WTC11 (cell line): ENCODE measurements around the gene TEX36. TPM values are rescaled to one million over a fixed set of nuclear protein-coding genes. Genes with fewer than 3 reads are reported as not detected.

Experiments used
- ATAC-seq: fragments of 200-7000 bp; cut with Tn5 transposase; 2 replicates; pipeline ENCODE4 v1.10.0; 2021; ENCODE audit warnings: mild to moderate bottlenecking, moderate library complexity
- CTCF ChIA-PET: fragments of 300-600 bp; sonication (Branson Sonifier 250); formaldehyde crosslinking; loops from one replicate; lab custom pipeline; 2021; ENCODE audit warnings: antibody characterized with exemption; lab: Charles Lee
- POLR2A ChIA-PET: fragments of 350-600 bp; sonication (Branson Sonifier 250); formaldehyde crosslinking; loops from one replicate; lab custom pipeline; 2021; ENCODE audit warnings: antibody characterized with exemption; lab: Charles Lee
- DNase-seq: peaks from one replicate; pipeline ENCODE4 v3.0.0; 2021; ENCODE audit warnings: low spot score
- H3K27ac Mint-ChIP-seq: 2 replicates; pipeline ENCODE4 v1.8.0; 2021; ENCODE audit warnings: mixed read lengths
- H3K27me3 Mint-ChIP-seq: 2 replicates; pipeline ENCODE4 v1.8.0; 2021; ENCODE audit warnings: low read depth, mild to moderate bottlenecking, moderate library complexity, mixed read lengths
- H3K36me3 Mint-ChIP-seq: 2 replicates; pipeline ENCODE4 v1.8.0; 2021; ENCODE audit warnings: mixed read lengths
- H3K4me1 Mint-ChIP-seq: 2 replicates; pipeline ENCODE4 v1.8.0; 2022; ENCODE audit warnings: mixed read lengths
- H3K4me3 Mint-ChIP-seq: 2 replicates; pipeline ENCODE4 v1.8.0; 2021; ENCODE audit warnings: mild to moderate bottlenecking, moderate library complexity, mixed read lengths
- H3K9me3 Mint-ChIP-seq: 2 replicates; pipeline ENCODE4 v1.8.0; 2021; ENCODE audit warnings: mixed read lengths
- CBFB ChIP-seq: sonication (generic); formaldehyde crosslinking; IDR thresholded peaks from 2 replicates; pipeline ENCODE4 v1.8.1; 2022; ENCODE audit warnings: mild to moderate bottlenecking, low read depth, missing genetic modification reagents
- ESRRA ChIP-seq: sonication (generic); formaldehyde crosslinking; IDR thresholded peaks from 2 replicates; pipeline ENCODE4 v1.8.1; 2022; ENCODE audit warnings: mild to moderate bottlenecking, missing genetic modification reagents, borderline replicate concordance
- GABPB1 ChIP-seq: sonication (generic); formaldehyde crosslinking; IDR thresholded peaks from 2 replicates; pipeline ENCODE4 v1.8.1; 2023; ENCODE audit warnings: mild to moderate bottlenecking, missing genetic modification reagents
- GTF2I ChIP-seq: fragments of 250-450 bp; sonication (Bioruptor Pico); conservative IDR thresholded peaks from 2 replicates; pipeline ENCODE4 v1.4.0; 2021; ENCODE audit warnings: mild to moderate bottlenecking
- HMGA2 ChIP-seq: fragments of 250-450 bp; sonication (Bioruptor Pico); IDR thresholded peaks from 2 replicates; pipeline ENCODE4 v1.4.0; 2021; ENCODE audit warnings: mild to moderate bottlenecking, moderate library complexity
- JUN ChIP-seq: sonication (generic); formaldehyde crosslinking; IDR thresholded peaks from 2 replicates; pipeline ENCODE4 v1.8.0; 2023; ENCODE audit warnings: mild to moderate bottlenecking, missing genetic modification reagents
- KAT7 ChIP-seq: sonication (generic); formaldehyde crosslinking; IDR thresholded peaks from 2 replicates; pipeline ENCODE4 v1.8.1; 2023; ENCODE audit warnings: missing genetic modification reagents, mild to moderate bottlenecking, borderline replicate concordance
- MYBL2 ChIP-seq: sonication (generic); formaldehyde crosslinking; IDR thresholded peaks from 2 replicates; pipeline ENCODE4 v1.8.1; 2023; ENCODE audit warnings: mild to moderate bottlenecking, moderate library complexity, missing genetic modification reagents
- NFYB ChIP-seq: sonication (generic); formaldehyde crosslinking; conservative IDR thresholded peaks from 2 replicates; pipeline ENCODE4 v1.8.0; 2022; ENCODE audit warnings: low read depth, missing genetic modification reagents
- NR3C1 ChIP-seq: sonication (generic); formaldehyde crosslinking; conservative IDR thresholded peaks from 2 replicates; pipeline ENCODE4 v1.8.1; 2023; ENCODE audit warnings: low read depth, mild to moderate bottlenecking, missing genetic modification reagents
- TCF7 ChIP-seq: sonication (generic); formaldehyde crosslinking; IDR thresholded peaks from 2 replicates; pipeline ENCODE4 v1.8.0; 2022; ENCODE audit warnings: mild to moderate bottlenecking, low read depth, missing genetic modification reagents, moderate library complexity
- TP53 ChIP-seq: sonication (generic); formaldehyde crosslinking; IDR thresholded peaks from 2 replicates; pipeline ENCODE4 v1.8.1; 2023; ENCODE audit warnings: mild to moderate bottlenecking, missing genetic modification reagents
- ZNF219 ChIP-seq: sonication (generic); formaldehyde crosslinking; IDR thresholded peaks from 2 replicates; pipeline ENCODE4 v1.8.0; 2023; ENCODE audit warnings: missing genetic modification reagents, mild to moderate bottlenecking, borderline replicate concordance
- ZNF317 ChIP-seq: sonication (generic); formaldehyde crosslinking; IDR thresholded peaks from 2 replicates; pipeline ENCODE4 v1.8.1; 2023; ENCODE audit warnings: low read depth, mild to moderate bottlenecking, moderate library complexity, missing genetic modification reagents, borderline replicate concordance
- ZNF396 ChIP-seq: fragments of 250-450 bp; sonication (Bioruptor Pico); IDR thresholded peaks from 2 replicates; pipeline ENCODE4 v1.8.0; 2021; ENCODE audit warnings: mild to moderate bottlenecking, moderate library complexity, borderline replicate concordance
- total RNA-seq: library from RNA; stranded (reverse); gene quantifications from 3 replicates; pipeline ENCODE4 v1.2.3, GENCODE V29; 2021
- TF ChIP-seq, protein P1 (sequence below): sonication (generic); formaldehyde crosslinking; IDR thresholded peaks from 2 replicates; pipeline ENCODE4 v1.8.0; 2022; ENCODE audit warnings: mild to moderate bottlenecking, missing genetic modification reagents
- TF ChIP-seq, protein P2 (sequence below): sonication (generic); formaldehyde crosslinking; IDR thresholded peaks from 2 replicates; pipeline ENCODE4 v1.8.0; 2022; ENCODE audit warnings: mild to moderate bottlenecking, missing genetic modification reagents
- TF ChIP-seq, protein P3 (sequence below): sonication (generic); formaldehyde crosslinking; IDR thresholded peaks from 2 replicates; pipeline ENCODE4 v1.8.1; 2023; ENCODE audit warnings: mild to moderate bottlenecking, missing genetic modification reagents
- TF ChIP-seq, protein P4 (sequence below): sonication (generic); formaldehyde crosslinking; IDR thresholded peaks from 2 replicates; pipeline ENCODE4 v1.8.1; 2023; ENCODE audit warnings: mild to moderate bottlenecking, moderate library complexity, missing genetic modification reagents

TEX36 gene
- total RNA-seq, 1 experiment from 2014 or later, result not detected

DNA sequence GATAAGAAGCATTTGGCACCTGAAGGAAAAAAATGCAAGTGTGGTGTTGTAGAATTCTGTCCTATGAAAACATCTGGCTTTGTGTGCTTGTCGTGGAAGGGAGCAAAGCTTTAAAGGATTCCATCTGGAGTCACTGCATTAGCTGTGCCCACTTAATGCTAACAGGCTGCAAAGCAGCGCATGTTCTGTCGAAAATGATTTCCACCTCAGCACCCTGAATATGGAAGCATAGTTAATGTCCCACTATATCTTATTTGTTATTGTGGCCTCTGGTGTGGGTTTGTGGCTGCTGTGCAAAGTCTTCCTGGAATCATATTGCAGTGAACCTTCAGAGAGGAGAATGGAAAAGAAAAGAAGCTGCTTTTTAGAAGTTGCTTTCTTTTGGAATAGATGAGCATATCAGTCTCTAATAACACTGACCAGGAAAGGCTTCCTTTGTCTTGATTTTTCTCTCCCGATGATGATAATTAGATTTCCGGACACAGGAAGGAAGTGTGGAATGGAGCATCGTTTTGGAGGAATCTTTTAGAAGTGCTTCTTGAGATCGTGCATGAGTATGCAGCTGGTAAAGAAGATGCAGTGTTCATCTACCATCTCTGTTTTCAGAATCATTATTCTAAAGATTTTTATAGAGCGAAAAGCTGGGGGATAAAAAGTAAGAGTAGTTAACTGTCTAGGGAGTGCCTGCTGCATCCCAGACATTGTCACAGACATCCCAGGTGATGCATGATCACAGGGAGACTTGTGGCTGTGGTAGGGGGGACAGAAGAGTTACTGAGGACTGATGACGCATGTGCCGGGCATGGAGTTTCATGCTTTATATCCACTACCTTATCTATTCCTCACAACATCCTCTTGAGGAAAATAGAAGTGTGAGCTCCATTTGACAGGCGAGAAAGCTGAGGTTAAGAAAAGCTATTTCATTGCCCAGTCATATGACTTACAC lies 54.6 kb downstream of the TEX36 start:
- ATAC-seq (no peak), DNase-seq (no peak)
- ChIA-PET CTCF (interaction anchor here (0.5 to 2.2 kb wide), 3 partner anchors 9 to 180 kb away, joined by 3 to 6 read pairs (median 5); no protein-coding TSS in a partner anchor), POLR2A (no interaction called here)
- Mint-ChIP-seq H3K9me3 (no peaks in the 10 kb centered on the region), H3K27me3 (no peaks in the 10 kb centered on the region; the same call in none of the 2 replicates), H3K4me3 (no peak overlapping the region), H3K36me3 (no peaks in the 10 kb centered on the region), H3K27ac (no peak overlapping the region), H3K4me1 (peaks cover 15% of the 10 kb centered on the region)
- TF ChIP-seq NR3C1, result no peak

DNA sequence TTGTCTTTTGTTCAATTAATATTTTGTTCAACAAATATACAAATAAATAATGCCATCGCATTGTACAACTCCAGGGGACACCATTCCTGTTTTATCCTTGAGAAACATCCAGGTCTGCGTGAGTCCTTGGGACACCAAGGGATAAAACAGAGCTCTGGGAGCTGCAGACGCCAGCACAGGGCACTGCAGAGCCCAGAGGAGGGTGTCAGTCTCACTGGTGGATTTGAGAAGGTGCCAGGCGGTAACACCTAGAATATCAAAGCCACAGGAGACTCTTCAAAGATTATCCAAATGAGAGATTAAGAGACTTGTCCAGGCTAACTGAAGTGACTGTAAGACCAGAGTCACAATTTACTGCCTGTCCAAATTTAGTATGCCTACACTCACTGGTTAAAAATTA lies 55.3 kb downstream of the TEX36 start:
- ChIA-PET CTCF (interaction anchor here (0.5 to 2.2 kb wide), 3 partner anchors 9 to 180 kb away, joined by 3 to 6 read pairs (median 5); no protein-coding TSS in a partner anchor), POLR2A (no interaction called here)
- no peak overlapping the region for H3K27ac Mint-ChIP-seq
- H3K36me3 Mint-ChIP-seq, result no peaks in the 10 kb centered on the region
- TF ChIP-seq JUN (CRISPR knock-in tag) (no peak), NFYB (CRISPR knock-in tag) (no peak), ZNF396 (CRISPR knock-in tag) (no peak), ESRRA (CRISPR knock-in tag) (no peak), HMGA2 (CRISPR knock-in tag) (no peak), KAT7 (CRISPR knock-in tag) (no peak), MYBL2 (CRISPR knock-in tag) (no peak), ZNF317 (CRISPR knock-in tag) (no peak), TCF7 (CRISPR knock-in tag) (no peak), ZNF219 (CRISPR knock-in tag) (no peak), CBFB (CRISPR knock-in tag) (no peak), GABPB1 (CRISPR knock-in tag) (no peak), GTF2I (CRISPR knock-in tag) (no peak), TP53 (CRISPR knock-in tag) (no peak)
- TF ChIP-seq, protein P1, sequence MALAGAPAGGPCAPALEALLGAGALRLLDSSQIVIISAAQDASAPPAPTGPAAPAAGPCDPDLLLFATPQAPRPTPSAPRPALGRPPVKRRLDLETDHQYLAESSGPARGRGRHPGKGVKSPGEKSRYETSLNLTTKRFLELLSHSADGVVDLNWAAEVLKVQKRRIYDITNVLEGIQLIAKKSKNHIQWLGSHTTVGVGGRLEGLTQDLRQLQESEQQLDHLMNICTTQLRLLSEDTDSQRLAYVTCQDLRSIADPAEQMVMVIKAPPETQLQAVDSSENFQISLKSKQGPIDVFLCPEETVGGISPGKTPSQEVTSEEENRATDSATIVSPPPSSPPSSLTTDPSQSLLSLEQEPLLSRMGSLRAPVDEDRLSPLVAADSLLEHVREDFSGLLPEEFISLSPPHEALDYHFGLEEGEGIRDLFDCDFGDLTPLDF (CRISPR knock-in tag), result no peak
- TF ChIP-seq, protein P2, sequence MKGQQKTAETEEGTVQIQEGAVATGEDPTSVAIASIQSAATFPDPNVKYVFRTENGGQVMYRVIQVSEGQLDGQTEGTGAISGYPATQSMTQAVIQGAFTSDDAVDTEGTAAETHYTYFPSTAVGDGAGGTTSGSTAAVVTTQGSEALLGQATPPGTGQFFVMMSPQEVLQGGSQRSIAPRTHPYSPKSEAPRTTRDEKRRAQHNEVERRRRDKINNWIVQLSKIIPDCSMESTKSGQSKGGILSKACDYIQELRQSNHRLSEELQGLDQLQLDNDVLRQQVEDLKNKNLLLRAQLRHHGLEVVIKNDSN (CRISPR knock-in tag), result no peak
- TF ChIP-seq, protein P3, sequence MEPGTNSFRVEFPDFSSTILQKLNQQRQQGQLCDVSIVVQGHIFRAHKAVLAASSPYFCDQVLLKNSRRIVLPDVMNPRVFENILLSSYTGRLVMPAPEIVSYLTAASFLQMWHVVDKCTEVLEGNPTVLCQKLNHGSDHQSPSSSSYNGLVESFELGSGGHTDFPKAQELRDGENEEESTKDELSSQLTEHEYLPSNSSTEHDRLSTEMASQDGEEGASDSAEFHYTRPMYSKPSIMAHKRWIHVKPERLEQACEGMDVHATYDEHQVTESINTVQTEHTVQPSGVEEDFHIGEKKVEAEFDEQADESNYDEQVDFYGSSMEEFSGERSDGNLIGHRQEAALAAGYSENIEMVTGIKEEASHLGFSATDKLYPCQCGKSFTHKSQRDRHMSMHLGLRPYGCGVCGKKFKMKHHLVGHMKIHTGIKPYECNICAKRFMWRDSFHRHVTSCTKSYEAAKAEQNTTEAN (CRISPR knock-in tag), result no peak
- TF ChIP-seq, protein P4, sequence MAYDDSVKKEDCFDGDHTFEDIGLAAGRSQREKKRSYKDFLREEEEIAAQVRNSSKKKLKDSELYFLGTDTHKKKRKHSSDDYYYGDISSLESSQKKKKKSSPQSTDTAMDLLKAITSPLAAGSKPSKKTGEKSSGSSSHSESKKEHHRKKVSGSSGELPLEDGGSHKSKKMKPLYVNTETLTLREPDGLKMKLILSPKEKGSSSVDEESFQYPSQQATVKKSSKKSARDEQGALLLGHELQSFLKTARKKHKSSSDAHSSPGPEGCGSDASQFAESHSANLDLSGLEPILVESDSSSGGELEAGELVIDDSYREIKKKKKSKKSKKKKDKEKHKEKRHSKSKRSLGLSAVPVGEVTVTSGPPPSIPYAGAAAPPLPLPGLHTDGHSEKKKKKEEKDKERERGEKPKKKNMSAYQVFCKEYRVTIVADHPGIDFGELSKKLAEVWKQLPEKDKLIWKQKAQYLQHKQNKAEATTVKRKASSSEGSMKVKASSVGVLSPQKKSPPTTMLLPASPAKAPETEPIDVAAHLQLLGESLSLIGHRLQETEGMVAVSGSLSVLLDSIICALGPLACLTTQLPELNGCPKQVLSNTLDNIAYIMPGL, result no peak
- H3K4me1 Mint-ChIP-seq, result peaks cover 15% of the 10 kb centered on the region
- H3K4me3 Mint-ChIP-seq, result no peak overlapping the region
- H3K27me3 Mint-ChIP-seq, result no peaks in the 10 kb centered on the region; the same call in none of the 2 replicates
- peaks cover 1% of the 10 kb centered on the region; the same call in 1 of the 2 replicates for H3K9me3 Mint-ChIP-seq
- no peak for DNase-seq
- no peak for ATAC-seq
